Measurements from ENCODE around the gene SCYL1.
A peak's percentile ranks its signal among the peaks of the same experiment; 100 is the strongest.
"Not testable (repeated sequence)": the region's sequence is repeated elsewhere in the genome, so short reads cannot be mapped to it uniquely, and the experiment has no call there.

The SCYL1 gene

DNA sequence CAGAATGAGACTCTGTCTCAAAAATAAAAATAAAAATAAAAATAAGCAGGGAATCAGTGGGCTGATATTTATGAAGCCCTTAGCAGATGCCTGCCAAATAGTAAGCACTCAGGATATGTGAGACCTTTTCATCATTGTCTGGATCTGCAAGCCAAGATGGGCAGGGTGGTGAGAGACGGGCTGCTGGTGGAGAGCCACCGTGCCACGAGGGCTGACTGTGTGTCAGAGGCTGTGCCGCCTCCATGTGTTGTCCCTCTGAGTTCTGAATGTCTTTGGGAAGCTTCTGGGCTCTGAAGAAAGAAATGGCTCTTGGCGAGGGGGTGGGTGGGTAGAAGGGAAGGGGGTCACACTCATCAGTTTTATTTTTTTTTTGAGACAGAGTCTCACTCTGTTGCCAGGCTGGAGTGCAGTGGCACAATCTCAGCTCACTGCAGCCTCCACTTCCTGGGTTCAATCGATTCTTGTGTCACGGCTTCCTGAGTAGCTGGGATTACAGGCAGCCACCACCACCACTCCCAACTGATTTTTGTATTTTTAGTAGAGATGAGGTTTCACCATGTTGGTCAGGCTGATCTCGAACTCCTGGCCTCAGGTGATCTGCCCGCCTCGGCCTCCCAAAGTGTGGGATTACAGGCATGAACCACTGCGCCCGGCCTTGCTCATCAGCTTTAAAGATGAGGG lies 40.1 kb downstream of the SCYL1 start:
- DNase-seq (ENCODE audit: extremely low read depth in 1 of 2, low read depth in 1 of 2): not testable (repeated sequence)

GRCh38 chr11:65565624-65566453 lies 41.0 kb downstream of the SCYL1 start:
- no peak for DNase-seq (ENCODE audit: extremely low read depth in 1 of 2, low read depth in 1 of 2)

GRCh38 chr11:65569164-65569972 lies 44.5 kb downstream of the SCYL1 start:
- no peak for DNase-seq (ENCODE audit: extremely low read depth in 1 of 2, low read depth in 1 of 2)

- peak; percentile 99 to 100 for DNase-seq (ENCODE audit: extremely low read depth in 1 of 2, low read depth in 1 of 2)
Observed at GRCh38 chr11:65569973-65570918, 45.4 kb downstream of the SCYL1 start, which contains the start of gene ZNRD2. TSS of gene ZNRD2 (plus strand) at chr11:65570477. CDS start at chr11:65570492, 15 bp downstream.

- no peak for DNase-seq (ENCODE audit: extremely low read depth in 1 of 2, low read depth in 1 of 2)
Observed at GRCh38 chr11:65571420-65571819, 46.5 kb downstream of the SCYL1 start.

GRCh38 chr11:65571940-65572339 lies 47.1 kb downstream of the SCYL1 start:
- DNase-seq (ENCODE audit: extremely low read depth in 1 of 2, low read depth in 1 of 2): no peak

DNA sequence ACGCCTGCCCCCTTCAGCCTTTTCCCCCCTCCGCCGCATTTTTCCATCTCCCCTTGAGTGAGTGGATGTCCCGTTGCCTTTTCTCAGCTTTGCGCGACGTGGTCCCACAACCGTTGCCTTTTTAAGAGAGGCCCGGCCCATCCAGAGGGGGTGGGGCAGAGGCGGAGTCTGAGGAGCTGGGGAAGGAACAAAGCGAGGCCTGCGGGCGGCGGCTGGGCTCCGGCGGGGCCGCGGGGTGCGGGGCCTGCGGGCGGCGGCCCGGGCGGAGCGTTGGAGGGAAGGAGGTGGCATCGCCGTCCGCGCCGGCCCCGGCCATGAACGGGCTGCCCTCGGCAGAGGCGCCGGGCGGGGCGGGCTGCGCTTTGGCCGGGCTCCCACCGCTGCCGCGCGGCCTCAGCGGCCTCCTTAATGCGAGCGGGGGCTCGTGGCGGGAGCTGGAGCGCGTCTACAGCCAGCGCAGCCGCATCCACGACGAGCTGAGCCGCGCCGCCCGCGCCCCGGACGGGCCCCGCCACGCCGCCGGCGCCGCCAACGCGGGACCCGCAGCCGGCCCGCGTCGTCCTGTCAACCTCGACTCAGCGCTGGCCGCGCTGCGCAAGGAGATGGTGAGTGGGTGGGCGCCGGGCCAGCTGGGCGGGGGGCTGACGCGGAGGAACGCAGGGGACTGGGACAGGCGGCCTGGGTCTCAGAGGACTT lies 47.6 kb downstream of the SCYL1 start, which contains the start of gene FAM89B:
FAM89B (plus strand) TSS at position 183 of the 696 bp plus-strand sequence; CDS start at position 315, 132 bp downstream.
- peak; percentile 69 to 89 for DNase-seq (ENCODE audit: extremely low read depth in 1 of 2, low read depth in 1 of 2)

- no peak for DNase-seq (ENCODE audit: extremely low read depth in 1 of 2, low read depth in 1 of 2)
Observed at GRCh38 chr11:65573391-65574079, 48.7 kb downstream of the SCYL1 start.

DNA sequence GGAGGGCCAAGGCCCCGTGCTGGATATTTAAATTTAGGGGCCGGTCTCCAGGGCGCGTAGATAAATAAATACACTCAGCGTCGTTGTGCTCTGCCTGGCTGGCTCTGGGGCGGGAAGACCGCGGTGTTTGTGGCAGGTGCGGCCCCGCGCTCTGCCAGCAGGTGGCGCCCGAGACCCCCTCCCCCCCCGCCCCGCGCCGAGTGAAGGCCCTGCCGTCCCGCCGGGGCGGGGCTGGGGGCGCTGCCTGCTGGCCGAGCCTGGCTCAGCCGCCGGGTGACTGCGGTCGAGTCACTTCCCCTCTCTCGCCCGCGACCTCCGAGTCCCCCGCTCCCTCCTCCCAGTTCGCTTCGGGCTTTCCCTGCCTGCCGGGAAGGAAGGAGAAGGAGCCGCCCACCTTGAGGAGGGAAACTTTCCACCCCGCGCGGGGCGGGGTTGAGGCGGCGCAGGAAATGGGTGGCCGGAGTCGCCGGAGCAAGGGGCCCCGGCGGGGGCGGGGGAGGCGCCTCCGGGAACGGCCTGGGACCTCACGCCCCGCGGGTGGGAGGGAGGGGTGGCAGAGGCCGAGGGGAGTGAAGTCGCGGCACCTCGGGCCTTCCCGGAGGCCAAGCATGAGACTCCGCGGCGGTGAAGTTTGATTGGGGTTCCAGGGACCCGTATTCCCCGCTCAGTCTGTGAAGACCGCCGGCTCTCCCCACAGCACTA lies 49.4 kb downstream of the SCYL1 start:
- DNase-seq (ENCODE audit: extremely low read depth in 1 of 2, low read depth in 1 of 2): peak; percentile 94

- no peak for DNase-seq (ENCODE audit: extremely low read depth in 1 of 2, low read depth in 1 of 2)
Observed at GRCh38 chr11:65574811-65575567, 50.1 kb downstream of the SCYL1 start.

DNA sequence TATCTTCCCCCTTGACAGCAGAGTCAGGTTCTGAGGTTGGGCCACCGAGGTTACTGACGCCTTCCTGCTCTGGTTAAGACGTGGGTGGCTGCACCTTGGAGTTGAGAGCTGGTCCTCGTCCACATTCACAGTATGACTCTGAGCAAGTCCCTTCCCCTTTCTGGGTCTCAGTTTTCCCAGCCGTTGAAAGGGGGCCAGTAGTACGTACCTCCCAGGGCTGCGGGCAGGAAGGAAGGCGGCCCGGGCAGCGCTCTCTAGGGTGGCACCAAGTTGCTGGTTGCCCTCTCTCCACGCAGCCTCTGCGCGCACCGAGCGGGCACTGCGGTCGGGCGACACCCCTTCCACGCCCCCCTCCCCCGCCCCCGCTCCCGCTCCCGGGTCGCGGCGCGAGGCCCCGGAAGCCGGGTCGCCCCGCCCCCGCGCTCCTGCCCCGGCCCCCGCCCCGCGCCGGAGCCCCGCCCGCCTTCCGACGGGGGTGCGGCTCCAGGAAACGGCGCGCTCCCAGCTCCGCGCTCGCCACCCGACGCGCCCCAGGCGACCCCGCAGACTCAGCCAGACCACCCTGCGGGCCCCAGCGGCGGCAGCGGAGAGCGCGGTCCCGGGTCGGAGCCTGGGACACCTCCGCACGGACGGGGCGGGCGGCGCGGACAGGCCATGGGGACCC lies 50.8 kb downstream of the SCYL1 start, which contains the start of gene EHBP1L1:
EHBP1L1 (plus strand) TSS at position 486 of the 664 bp plus-strand sequence. CDS start 250 bp downstream, outside the sequence.
- DNase-seq (ENCODE audit: extremely low read depth in 1 of 2, low read depth in 1 of 2): peak; percentile 70 to 79

GRCh38 chr11:65576232-65576866 lies 51.5 kb downstream of the SCYL1 start:
- DNase-seq (ENCODE audit: extremely low read depth in 1 of 2, low read depth in 1 of 2): no peak

DNA sequence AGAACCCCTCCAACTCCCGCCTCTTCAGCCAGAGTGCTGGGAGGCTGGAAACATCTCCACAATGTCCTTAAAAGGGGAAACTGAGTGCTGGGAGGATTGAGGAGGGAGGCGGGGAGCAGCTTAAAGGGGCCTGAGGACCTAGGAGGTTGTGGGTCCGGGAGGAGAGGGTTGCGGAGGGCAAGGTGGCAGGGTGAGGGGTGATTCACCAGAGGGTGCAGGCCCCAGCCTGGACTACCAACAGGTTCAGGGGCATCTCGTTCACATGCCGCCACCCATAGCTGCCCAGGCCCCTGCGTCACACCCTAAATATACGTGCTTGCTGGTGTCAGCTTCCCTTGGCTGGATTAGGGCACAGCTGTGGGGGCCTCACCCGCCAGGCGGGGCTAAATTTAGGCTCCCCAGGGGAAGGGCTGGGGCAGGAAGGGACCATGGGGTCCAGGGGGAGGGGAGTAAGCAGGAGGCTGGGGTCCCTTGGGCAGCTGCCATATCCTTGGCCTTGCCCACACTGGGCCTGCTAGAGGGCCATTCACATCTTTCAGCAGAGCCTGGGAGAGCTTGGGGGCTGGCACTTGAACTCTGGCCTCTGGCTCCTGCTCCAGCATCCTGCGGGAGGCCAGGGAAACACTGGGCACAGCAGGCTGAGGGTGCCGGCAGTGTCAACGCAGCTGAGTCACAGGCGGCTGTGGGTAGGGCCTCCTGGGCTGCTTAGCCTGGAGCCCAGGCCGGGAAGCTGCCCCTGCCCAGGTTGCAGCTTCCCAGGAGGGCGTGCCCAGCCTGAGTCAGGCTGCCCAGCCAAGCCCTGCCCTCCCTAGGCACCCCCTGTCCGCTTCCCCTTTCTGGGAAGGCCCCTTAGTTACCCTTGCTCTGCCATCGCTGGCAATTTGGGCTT lies 52.2 kb downstream of the SCYL1 start:
- DNase-seq (ENCODE audit: extremely low read depth in 1 of 2, low read depth in 1 of 2): no peak

DNA sequence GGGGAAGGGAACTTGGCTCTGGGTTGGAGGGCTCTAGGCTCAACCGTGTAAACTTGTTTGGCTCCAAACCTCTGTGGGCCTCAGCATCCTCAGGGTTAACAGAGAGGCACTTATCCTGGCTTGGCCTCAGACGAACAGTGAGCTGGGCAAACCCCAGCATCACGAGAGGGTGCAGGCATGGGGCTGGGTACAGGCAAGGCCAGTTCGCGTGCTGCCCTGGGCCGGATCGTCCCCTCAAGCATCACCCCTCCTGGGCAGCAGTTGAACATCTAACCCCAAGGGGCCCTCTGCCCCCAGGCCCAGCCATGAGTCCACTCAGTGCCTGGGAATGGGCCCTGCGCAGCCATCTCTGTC lies 52.9 kb downstream of the SCYL1 start:
- DNase-seq (ENCODE audit: extremely low read depth in 1 of 2, low read depth in 1 of 2): no peak

DNA sequence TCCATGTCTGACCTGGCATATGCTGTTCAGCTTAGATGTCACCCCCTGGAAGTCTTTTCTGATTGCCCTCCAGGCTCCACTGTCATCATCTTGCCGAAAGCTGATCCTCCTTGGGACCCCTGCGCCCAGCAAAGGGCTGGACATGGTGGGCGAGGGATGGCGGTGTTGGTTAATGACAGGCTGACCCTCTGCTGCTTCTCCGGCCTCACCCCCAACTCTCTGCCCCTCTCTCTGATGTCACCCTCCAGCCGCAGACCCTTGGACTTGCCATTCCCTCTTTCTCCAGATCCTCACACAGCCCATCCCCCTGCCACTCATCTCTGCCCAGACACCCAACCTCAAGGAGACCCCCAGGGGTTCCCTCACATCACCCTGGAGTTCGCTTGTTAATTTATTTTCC lies 53.3 kb downstream of the SCYL1 start:
- DNase-seq (ENCODE audit: extremely low read depth in 1 of 2, low read depth in 1 of 2): no peak
